Ishikawa (cell line): ENCODE data around the gene SENP6.

Experiments
- CEBPB ChIP-seq: IDR thresholded peaks from 2 replicates; pipeline ENCODE4 v1.6.1; 2012
- CREB1 ChIP-seq: IDR thresholded peaks from 2 replicates; pipeline ENCODE4 v1.6.1; 2012; ENCODE audit warnings: low read depth
- EP300 ChIP-seq: IDR thresholded peaks from 2 replicates; pipeline ENCODE4 v1.6.1; 2012; ENCODE audit warnings: borderline replicate concordance
- FOXM1 ChIP-seq: IDR thresholded peaks from 2 replicates; pipeline ENCODE4 v1.6.1; 2012; ENCODE audit warnings: low read depth, borderline replicate concordance
- NFIC ChIP-seq: IDR thresholded peaks from 2 replicates; pipeline ENCODE4 v1.6.1; 2012
- RAD21 ChIP-seq: IDR thresholded peaks from 2 replicates; pipeline ENCODE4 v1.6.1; 2012; ENCODE audit warnings: low read depth
- TAF1 ChIP-seq: IDR thresholded peaks from 2 replicates; pipeline ENCODE4 v1.6.1; 2012; ENCODE audit warnings: low read depth, mild to moderate bottlenecking
- TCF12 ChIP-seq: IDR thresholded peaks from 2 replicates; pipeline ENCODE4 v1.6.1; 2012; ENCODE audit warnings: low read depth
- TEAD4 ChIP-seq: IDR thresholded peaks from 2 replicates; pipeline ENCODE4 v1.6.1; 2012
- YY1 ChIP-seq: IDR thresholded peaks from 2 replicates; pipeline ENCODE4 v1.6.1; 2012; ENCODE audit warnings: low read depth
- TF ChIP-seq, protein P1 (sequence below): IDR thresholded peaks from 2 replicates; pipeline ENCODE4 v1.6.1; 2012
- TF ChIP-seq, protein P2 (sequence below): IDR thresholded peaks from 2 replicates; pipeline ENCODE4 v1.6.1; 2012
- TF ChIP-seq, protein P3 (sequence below): IDR thresholded peaks from 2 replicates; pipeline ENCODE4 v1.6.1; 2012; ENCODE audit warnings: low read depth, mild to moderate bottlenecking

DNA sequence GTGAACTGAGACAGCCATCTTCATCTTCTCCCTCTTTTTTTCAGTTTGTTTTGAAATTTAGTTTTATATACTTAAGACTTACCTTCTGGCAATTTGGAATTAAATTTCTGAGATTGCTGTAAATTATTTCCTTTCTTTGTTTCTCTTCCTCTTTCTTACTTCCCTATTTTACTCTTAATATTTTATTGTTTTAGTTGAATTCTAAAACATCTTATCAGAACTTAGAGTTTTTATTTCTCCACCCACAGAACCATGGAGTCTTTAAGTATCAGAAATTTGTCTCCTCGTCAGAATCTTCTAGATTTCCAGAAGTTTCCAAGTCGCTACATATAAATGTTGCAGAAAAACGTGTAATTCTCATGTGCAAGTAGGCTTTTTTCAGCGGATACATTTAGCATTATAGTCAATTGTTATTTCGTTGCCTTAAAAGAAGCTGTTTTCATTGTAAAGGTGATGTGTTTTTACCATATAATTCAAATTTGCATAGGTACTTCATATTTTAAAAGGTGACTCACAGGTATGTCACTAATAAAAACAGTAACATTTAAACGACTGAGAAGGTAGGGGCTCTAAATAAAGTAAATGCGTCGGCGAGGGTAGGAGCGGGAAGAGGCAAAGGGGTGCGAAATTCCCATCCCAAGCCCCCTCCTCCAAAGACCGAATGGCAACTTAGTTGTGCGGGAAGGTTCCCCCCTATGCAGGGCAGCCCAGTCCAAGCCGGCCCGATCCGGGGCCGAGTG, 146.5 kb downstream of the SENP6 start:
- TF ChIP-seq TEAD4 (no peak), TAF1 (no peak), EP300 (no peak), YY1 (no peak), CEBPB (no peak), RAD21 (no peak), NFIC (no peak), FOXM1 (no peak), CREB1 (no peak), TCF12 (no peak)
- TF ChIP-seq, protein P1, sequence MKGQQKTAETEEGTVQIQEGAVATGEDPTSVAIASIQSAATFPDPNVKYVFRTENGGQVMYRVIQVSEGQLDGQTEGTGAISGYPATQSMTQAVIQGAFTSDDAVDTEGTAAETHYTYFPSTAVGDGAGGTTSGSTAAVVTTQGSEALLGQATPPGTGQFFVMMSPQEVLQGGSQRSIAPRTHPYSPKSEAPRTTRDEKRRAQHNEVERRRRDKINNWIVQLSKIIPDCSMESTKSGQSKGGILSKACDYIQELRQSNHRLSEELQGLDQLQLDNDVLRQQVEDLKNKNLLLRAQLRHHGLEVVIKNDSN, result no peak
- TF ChIP-seq, protein P2, sequence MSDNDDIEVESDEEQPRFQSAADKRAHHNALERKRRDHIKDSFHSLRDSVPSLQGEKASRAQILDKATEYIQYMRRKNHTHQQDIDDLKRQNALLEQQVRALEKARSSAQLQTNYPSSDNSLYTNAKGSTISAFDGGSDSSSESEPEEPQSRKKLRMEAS, result no peak
- TF ChIP-seq, protein P3, sequence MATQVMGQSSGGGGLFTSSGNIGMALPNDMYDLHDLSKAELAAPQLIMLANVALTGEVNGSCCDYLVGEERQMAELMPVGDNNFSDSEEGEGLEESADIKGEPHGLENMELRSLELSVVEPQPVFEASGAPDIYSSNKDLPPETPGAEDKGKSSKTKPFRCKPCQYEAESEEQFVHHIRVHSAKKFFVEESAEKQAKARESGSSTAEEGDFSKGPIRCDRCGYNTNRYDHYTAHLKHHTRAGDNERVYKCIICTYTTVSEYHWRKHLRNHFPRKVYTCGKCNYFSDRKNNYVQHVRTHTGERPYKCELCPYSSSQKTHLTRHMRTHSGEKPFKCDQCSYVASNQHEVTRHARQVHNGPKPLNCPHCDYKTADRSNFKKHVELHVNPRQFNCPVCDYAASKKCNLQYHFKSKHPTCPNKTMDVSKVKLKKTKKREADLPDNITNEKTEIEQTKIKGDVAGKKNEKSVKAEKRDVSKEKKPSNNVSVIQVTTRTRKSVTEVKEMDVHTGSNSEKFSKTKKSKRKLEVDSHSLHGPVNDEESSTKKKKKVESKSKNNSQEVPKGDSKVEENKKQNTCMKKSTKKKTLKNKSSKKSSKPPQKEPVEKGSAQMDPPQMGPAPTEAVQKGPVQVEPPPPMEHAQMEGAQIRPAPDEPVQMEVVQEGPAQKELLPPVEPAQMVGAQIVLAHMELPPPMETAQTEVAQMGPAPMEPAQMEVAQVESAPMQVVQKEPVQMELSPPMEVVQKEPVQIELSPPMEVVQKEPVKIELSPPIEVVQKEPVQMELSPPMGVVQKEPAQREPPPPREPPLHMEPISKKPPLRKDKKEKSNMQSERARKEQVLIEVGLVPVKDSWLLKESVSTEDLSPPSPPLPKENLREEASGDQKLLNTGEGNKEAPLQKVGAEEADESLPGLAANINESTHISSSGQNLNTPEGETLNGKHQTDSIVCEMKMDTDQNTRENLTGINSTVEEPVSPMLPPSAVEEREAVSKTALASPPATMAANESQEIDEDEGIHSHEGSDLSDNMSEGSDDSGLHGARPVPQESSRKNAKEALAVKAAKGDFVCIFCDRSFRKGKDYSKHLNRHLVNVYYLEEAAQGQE, result no peak
